Measurements from ENCODE around the gene CD22.

The CD22 gene

GRCh38 chr19:35295792-35296462 lies 33.1 kb upstream of the CD22 start:
- no peak for DNase-seq (ENCODE audit: low spot score)

- DNase-seq (ENCODE audit: low spot score), result no peak
Measured at GRCh38 chr19:35296644-35297514, 32.1 kb upstream of the CD22 start.

- no peak for DNase-seq (ENCODE audit: low spot score)
Measured at GRCh38 chr19:35297515-35297848, 31.5 kb upstream of the CD22 start.

GRCh38 chr19:35297922-35298321 lies 31.1 kb upstream of the CD22 start:
- no peak for DNase-seq (ENCODE audit: low spot score)

- no peak for DNase-seq (ENCODE audit: low spot score)
Measured at GRCh38 chr19:35298561-35298972, 30.4 kb upstream of the CD22 start.

- DNase-seq (ENCODE audit: low spot score), result no peak
Measured at GRCh38 chr19:35299523-35300338, 29.3 kb upstream of the CD22 start.

GRCh38 chr19:35300339-35300649 lies 28.7 kb upstream of the CD22 start:
- DNase-seq (ENCODE audit: low spot score), result no peak

- DNase-seq (ENCODE audit: low spot score), result no peak
Measured at GRCh38 chr19:35301961-35302360, 27.0 kb upstream of the CD22 start.

- no peak for DNase-seq (ENCODE audit: low spot score)
Measured at GRCh38 chr19:35302446-35302845, 26.5 kb upstream of the CD22 start.

- no peak for DNase-seq (ENCODE audit: low spot score)
Measured at GRCh38 chr19:35303357-35303915, 25.6 kb upstream of the CD22 start.

- DNase-seq (ENCODE audit: low spot score), result no peak
Measured at GRCh38 chr19:35304036-35304435, 25.0 kb upstream of the CD22 start.

GRCh38 chr19:35305181-35305580 lies 23.8 kb upstream of the CD22 start:
- no peak for DNase-seq (ENCODE audit: low spot score)

GRCh38 chr19:35306473-35307246 lies 22.3 kb upstream of the CD22 start:
- peak; percentile 87 for DNase-seq (ENCODE audit: low spot score)

GRCh38 chr19:35307931-35308330 lies 21.1 kb upstream of the CD22 start:
- no peak for DNase-seq (ENCODE audit: low spot score)

- DNase-seq (ENCODE audit: low spot score), result no peak
Measured at GRCh38 chr19:35308910-35309309, 20.1 kb upstream of the CD22 start.

GRCh38 chr19:35309481-35310279 lies 19.3 kb upstream of the CD22 start:
- no peak for DNase-seq (ENCODE audit: low spot score)

- DNase-seq (ENCODE audit: low spot score), result no peak
Measured at GRCh38 chr19:35310331-35310730, 18.7 kb upstream of the CD22 start.

GRCh38 chr19:35310811-35311465 lies 18.0 kb upstream of the CD22 start:
- no peak for DNase-seq (ENCODE audit: low spot score)

- no peak for DNase-seq (ENCODE audit: low spot score)
Measured at GRCh38 chr19:35311901-35312665, 16.9 kb upstream of the CD22 start.

GRCh38 chr19:35313587-35313986 lies 15.4 kb upstream of the CD22 start:
- DNase-seq (ENCODE audit: low spot score), result no peak

All from HuH-7 (cell line).